Mesendoderm (in vitro differentiated cells): ENCODE data around the gene TMEM259.

Source experiments
- DNase-seq: peaks from one replicate; pipeline ENCODE4 v3.0.0; 2013
- H2AK5ac ChIP-seq: 2 replicates; pipeline ENCODE4 v1.6.1; 2013; ENCODE audit warnings: low read length, inconsistent platforms
- H2BK120ac ChIP-seq: 2 replicates; pipeline ENCODE4 v1.6.1; 2013; ENCODE audit warnings: low read depth, mild to moderate bottlenecking, low read length, moderate library complexity, mixed read lengths
- H2BK15ac ChIP-seq: replicated peaks from 2 replicates; pipeline ENCODE4 v1.6.1; 2013; ENCODE audit warnings: low read depth, mild to moderate bottlenecking, moderate library complexity
- H2BK5ac ChIP-seq: 2 replicates; pipeline ENCODE4 v1.6.1; 2013; ENCODE audit warnings: low read length, inconsistent platforms
- H3K18ac ChIP-seq: 2 replicates; pipeline ENCODE4 v1.6.1; 2013; ENCODE audit warnings: mild to moderate bottlenecking, low read length, mixed read lengths
- H3K23ac ChIP-seq: one replicate; pipeline ENCODE4 v1.6.1; 2013; ENCODE audit warnings: low read length
- H3K27ac ChIP-seq: 2 replicates; pipeline ENCODE4 v1.5.1; 2013; ENCODE audit warnings: low read depth, mild to moderate bottlenecking, inconsistent platforms, low read length, moderate library complexity
- H3K27me3 ChIP-seq: 2 replicates; pipeline ENCODE4 v1.6.1; 2013; ENCODE audit warnings: low read length, control low read depth, mild to moderate bottlenecking, inconsistent platforms; ENCODE audit not compliant: insufficient read depth, poor library complexity
- H3K36me3 ChIP-seq: 2 replicates; pipeline ENCODE4 v1.6.1; 2013; ENCODE audit warnings: low read length, inconsistent platforms; ENCODE audit not compliant: control insufficient read depth, insufficient read depth
- H3K4ac ChIP-seq: one replicate; pipeline ENCODE4 v1.6.1; 2013; ENCODE audit warnings: low read depth, mild to moderate bottlenecking, low read length, moderate library complexity
- H3K4me1 ChIP-seq: 2 replicates; pipeline ENCODE4 v1.6.1; 2013; ENCODE audit warnings: low read depth, low read length, inconsistent platforms; ENCODE audit not compliant: control insufficient read depth
- H3K4me2 ChIP-seq: 2 replicates; pipeline ENCODE4 v1.6.1; 2013; ENCODE audit warnings: low read length
- H3K4me3 ChIP-seq: 2 replicates; pipeline ENCODE4 v1.5.1; 2013; ENCODE audit warnings: mild to moderate bottlenecking, low read length
- H3K56ac ChIP-seq: one replicate; pipeline ENCODE4 v1.6.1; 2013; ENCODE audit warnings: low read length
- H3K79me1 ChIP-seq: 2 replicates; pipeline ENCODE4 v1.6.1; 2013; ENCODE audit warnings: low read length, inconsistent platforms
- H3K79me2 ChIP-seq: 2 replicates; pipeline ENCODE4 v1.6.1; 2013; ENCODE audit warnings: mild to moderate bottlenecking, low read length; ENCODE audit not compliant: control insufficient read depth, insufficient read depth
- H3K9ac ChIP-seq: 2 replicates; pipeline ENCODE4 v1.6.1; 2013; ENCODE audit warnings: low read length, inconsistent platforms
- H4K5ac ChIP-seq: one replicate; pipeline ENCODE4 v1.6.1; 2013; ENCODE audit warnings: low read length
- H4K8ac ChIP-seq: one replicate; pipeline ENCODE4 v1.6.1; 2013; ENCODE audit warnings: low read depth, mild to moderate bottlenecking, control low read depth, low read length, moderate library complexity
- WGBS: extraction: QIAGEN DNeasy Blood & Tissue Kit; methylation state at CpG from one replicate; pipeline ENCODE4 v1.1.7; 2013; ENCODE audit warnings: low lambda C conversion rate, missing lambda C conversion rate; ENCODE audit not compliant: insufficient coverage; ENCODE audit errors: extremely low coverage; 5-methylcytosine and 5-hydroxymethylcytosine counted together

The TMEM259 gene

DNA sequence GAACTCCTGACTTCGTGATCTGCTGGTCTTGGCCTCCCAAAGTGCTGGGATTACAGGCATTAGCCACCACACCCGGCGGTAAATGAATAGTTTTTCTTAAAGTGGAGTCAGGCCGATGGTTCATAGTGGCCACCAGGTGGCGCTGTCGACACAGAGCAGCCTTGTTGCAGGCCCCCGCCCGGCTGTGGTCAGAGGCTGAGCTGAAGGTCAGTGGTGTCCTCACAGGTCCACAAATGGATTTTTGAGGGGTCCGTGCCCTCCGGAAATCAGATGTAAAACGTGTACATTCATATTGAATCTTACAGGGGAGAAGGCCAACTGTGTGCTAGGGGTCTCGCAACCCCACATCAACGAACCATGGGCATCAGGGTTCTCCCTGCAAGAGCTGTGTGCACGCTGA is 50.2 kb downstream of the TMEM259 start:
- Histone ChIP-seq H3K79me1 (no peaks in the 10 kb centered on the region), H3K56ac (no peak overlapping the region), H3K23ac (no peak overlapping the region), H2AK5ac (no peak overlapping the region), H3K27me3 (no peaks in the 10 kb centered on the region), H4K5ac (no peak overlapping the region), H3K4me3 (peak overlapping the region; percentile 29), H2BK120ac (no peak overlapping the region), H3K27ac (no peak overlapping the region), H3K79me2 (no peaks in the 10 kb centered on the region), H3K36me3 (peaks cover 15% of the 10 kb centered on the region), H4K8ac (no peak overlapping the region), H3K4me1 (no peaks in the 10 kb centered on the region), H3K18ac (no peak overlapping the region), H2BK5ac (no peak overlapping the region), H2BK15ac (no peak overlapping the region), H3K9ac (no peak overlapping the region), H3K4me2 (no peak overlapping the region), H3K4ac (no peak overlapping the region)
- WGBS = no CpG with 5 or more reads among the region's 14 CpGs
- DNase-seq = peak; percentile 65

DNA sequence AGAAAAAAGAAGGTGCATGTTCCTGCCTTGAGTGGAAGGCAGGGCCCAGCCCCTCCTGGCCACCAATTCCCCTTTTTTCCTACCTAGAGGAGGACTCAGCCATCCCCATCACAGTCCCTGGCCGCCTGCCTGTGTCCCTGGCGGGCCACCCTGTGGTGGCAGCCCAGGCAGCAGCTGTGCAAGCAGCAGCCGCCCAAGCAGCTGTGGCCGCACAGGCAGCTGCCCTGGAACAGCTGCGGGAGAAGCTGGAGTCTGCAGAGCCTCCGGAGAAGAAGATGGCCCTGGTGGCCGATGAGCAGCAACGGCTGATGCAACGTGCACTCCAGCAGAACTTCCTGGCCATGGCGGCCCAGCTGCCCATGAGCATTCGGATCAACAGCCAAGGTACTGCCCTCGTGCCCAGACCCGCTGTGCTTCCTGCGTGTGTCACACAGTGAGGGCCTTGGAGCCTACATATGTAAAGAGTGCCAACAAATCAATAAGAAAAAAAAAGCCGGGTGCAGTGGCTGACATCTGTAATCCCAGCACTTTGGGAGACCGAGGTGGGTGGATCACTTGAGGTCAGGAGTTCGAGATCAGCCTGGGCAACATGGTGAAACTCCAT is 54.3 kb downstream of the TMEM259 start:
- H3K36me3 ChIP-seq = peaks cover 21% of the 10 kb centered on the region
- no CpG with 5 or more reads among the region's 17 CpGs for WGBS

DNA sequence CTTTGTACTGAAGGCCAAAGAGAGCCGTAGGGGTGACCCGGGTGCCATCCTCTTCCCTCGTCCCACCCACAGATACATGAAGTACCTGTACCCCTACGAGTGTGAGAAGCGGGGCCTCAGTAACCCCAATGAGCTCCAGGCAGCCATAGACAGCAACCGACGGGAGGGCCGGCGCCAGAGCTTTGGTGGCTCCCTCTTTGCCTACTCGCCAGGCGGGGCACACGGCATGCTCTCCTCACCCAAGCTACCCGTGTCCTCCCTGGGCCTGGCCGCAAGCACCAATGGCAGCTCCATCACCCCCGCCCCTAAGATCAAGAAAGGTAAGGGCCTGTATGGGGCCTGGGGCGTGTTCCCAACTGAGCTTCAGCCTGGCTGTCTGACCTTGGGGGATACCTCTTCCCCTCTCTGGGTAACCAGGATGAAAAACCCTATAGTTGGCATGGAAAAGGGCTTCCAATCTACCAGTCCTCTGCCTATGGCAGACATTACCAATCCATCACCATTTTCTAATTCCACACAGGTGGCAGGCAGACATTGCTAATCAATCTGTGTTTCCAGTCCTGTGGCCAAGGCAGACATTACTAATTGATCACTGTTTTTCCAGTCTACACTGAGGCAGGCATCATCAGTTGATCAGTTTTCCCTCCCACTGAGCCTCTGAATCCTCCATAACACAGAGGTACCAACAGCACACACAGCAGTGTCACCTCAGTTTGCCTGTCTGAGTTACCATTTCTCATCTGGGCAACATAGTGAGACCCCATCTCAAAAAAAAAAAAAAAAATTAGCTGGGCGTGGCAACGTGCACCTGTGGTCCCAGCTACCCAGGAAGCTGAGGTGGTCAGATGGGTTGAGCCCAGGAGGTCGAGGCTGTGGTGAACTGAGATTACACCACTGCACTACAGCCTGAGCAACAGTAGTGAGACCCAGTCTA is 55.9 kb downstream of the TMEM259 start:
- Histone ChIP-seq H2BK5ac (no peak overlapping the region), H3K4me1 (no peaks in the 10 kb centered on the region), H4K5ac (no peak overlapping the region), H3K36me3 (peaks cover 17% of the 10 kb centered on the region), H3K27ac (no peak overlapping the region), H3K79me2 (no peaks in the 10 kb centered on the region), H4K8ac (no peak overlapping the region), H3K4ac (no peak overlapping the region), H3K9ac (no peak overlapping the region), H2AK5ac (no peak overlapping the region), H3K4me3 (no peak overlapping the region), H3K4me2 (no peak overlapping the region), H2BK15ac (no peak overlapping the region), H3K56ac (no peak overlapping the region), H3K27me3 (no peaks in the 10 kb centered on the region), H2BK120ac (no peak overlapping the region), H3K23ac (no peak overlapping the region), H3K18ac (no peak overlapping the region), H3K79me1 (peaks cover 4% of the 10 kb centered on the region)
- WGBS = no CpG with 5 or more reads among the region's 19 CpGs
- peak; percentile 75 for DNase-seq

More for the DNA sequence above, 54.3 kb downstream of the TMEM259 start:
- Histone ChIP-seq H3K79me1 (peaks cover 1% of the 10 kb centered on the region), H3K27ac (no peak overlapping the region), H3K4me1 (no peaks in the 10 kb centered on the region), H3K18ac (no peak overlapping the region), H4K5ac (no peak overlapping the region), H3K9ac (no peak overlapping the region), H3K4ac (no peak overlapping the region), H3K4me2 (no peak overlapping the region), H2AK5ac (no peak overlapping the region), H3K56ac (no peak overlapping the region), H2BK15ac (no peak overlapping the region), H2BK120ac (no peak overlapping the region), H2BK5ac (no peak overlapping the region), H3K23ac (no peak overlapping the region), H3K27me3 (no peaks in the 10 kb centered on the region), H3K79me2 (no peaks in the 10 kb centered on the region), H3K4me3 (no peak overlapping the region), H4K8ac (no peak overlapping the region)
- no peak for DNase-seq

DNA sequence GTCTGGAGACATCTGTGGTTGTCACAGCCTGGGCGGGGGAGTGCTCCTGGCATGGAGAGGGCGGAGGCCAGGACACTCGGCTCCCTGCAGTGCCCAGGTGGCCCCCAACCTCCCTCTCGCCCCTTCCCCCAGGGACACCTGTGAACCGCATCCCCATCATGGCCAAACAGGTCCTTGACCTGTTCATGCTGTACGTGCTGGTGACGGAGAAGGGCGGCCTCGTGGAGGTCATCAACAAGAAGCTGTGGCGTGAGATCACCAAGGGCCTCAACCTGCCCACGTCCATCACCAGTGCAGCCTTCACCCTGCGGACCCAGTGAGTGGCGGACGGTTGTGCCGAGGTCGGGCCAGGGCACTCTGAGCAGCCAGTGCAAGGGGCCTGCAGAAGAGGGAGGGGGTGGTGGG is 56.8 kb downstream of the TMEM259 start:
- Histone ChIP-seq H3K4me3 (no peak overlapping the region), H3K4me2 (no peak overlapping the region), H3K4me1 (no peaks in the 10 kb centered on the region), H3K4ac (no peak overlapping the region), H3K18ac (no peak overlapping the region), H3K27me3 (no peaks in the 10 kb centered on the region), H3K27ac (no peak overlapping the region), H2BK5ac (no peak overlapping the region), H4K5ac (no peak overlapping the region), H2AK5ac (no peak overlapping the region), H3K23ac (no peak overlapping the region), H2BK15ac (no peak overlapping the region), H3K79me1 (peaks cover 5% of the 10 kb centered on the region), H3K9ac (no peak overlapping the region), H3K36me3 (peaks cover 17% of the 10 kb centered on the region), H4K8ac (no peak overlapping the region), H3K79me2 (peaks cover under 1% of the 10 kb centered on the region), H3K56ac (no peak overlapping the region), H2BK120ac (no peak overlapping the region)
- DNase-seq = no peak
- no CpG with 5 or more reads among the region's 16 CpGs for WGBS

DNA sequence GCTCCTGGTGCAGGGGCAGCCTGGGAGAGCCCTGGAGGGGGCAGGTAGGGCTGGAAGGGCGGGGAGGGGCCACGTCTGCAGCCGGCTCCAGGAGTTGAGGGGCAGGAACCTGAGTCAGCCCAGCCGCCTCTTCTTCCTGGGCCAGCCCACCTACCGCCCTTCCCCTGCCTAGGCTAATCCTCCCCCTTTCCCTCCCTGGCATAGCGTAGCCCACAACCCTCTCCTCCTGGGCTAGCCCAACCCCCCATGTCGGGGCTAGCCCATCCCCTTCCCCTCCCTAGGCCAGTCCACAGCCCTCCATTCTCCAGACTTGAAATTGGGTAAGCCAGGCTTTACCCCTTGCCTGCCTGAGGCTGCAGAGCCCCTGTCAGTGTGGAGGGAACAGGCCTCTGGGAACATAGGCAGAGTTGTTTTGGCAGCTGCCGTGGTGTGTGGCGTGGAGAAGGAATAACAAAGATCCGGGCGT is 57.4 kb downstream of the TMEM259 start:
- peaks cover 4% of the 10 kb centered on the region for H3K79me2 ChIP-seq
- H3K79me1 ChIP-seq = peaks cover 8% of the 10 kb centered on the region
- no peak overlapping the region for H4K5ac ChIP-seq
- no peak overlapping the region for H2AK5ac ChIP-seq
- no peak overlapping the region for H4K8ac ChIP-seq
- H3K27me3 ChIP-seq = no peaks in the 10 kb centered on the region
- no peak overlapping the region for H2BK5ac ChIP-seq
- H3K18ac ChIP-seq = no peak overlapping the region
- peaks cover 17% of the 10 kb centered on the region for H3K36me3 ChIP-seq
- no peak overlapping the region for H3K27ac ChIP-seq
- no peak overlapping the region for H3K4me2 ChIP-seq
- H3K9ac ChIP-seq = no peak overlapping the region
- no peak overlapping the region for H3K56ac ChIP-seq
- H3K4me1 ChIP-seq = no peaks in the 10 kb centered on the region
- no peak overlapping the region for H3K4ac ChIP-seq
- H2BK15ac ChIP-seq = no peak overlapping the region
- no peak overlapping the region for H2BK120ac ChIP-seq
- peak; percentile 66 for DNase-seq
- no peak overlapping the region for H3K4me3 ChIP-seq
- no CpG with 5 or more reads among the region's 11 CpGs for WGBS
- H3K23ac ChIP-seq = no peak overlapping the region
